Caki2 (cell line): ENCODE results near the gene DCP1A. TPM values are rescaled to one million over a fixed set of nuclear protein-coding genes. Genes with fewer than 3 reads are reported as not detected.
"Not testable (repeated sequence)": the region's sequence is repeated elsewhere in the genome, so short reads cannot be mapped to it uniquely, and the experiment has no call there.

Experiments used
- DNase-seq: peaks from one replicate; pipeline ENCODE4 v3.0.0-alpha.2; 2015; ENCODE audit warnings: low read depth
- in situ Hi-C: cut with HindIII; loops from 2 replicates; pipeline ENCODE4 v1.10.0; 2016; ENCODE audit warnings: low sequenced_read_pairs, low pct_unique_long_range_greater_than_20kb, mixed read lengths
- total RNA-seq: library from RNA; depleted of rRNA; stranded (reverse); fragments of >200 nt; shearing (Covaris generic); gene quantifications from 2 replicates; pipeline ENCODE4 v1.2.3, GENCODE V29; 2014; ENCODE audit warnings: low replicate concordance

The DCP1A gene
- total RNA-seq, 1 experiment from 2014 or later = 4.2 TPM

- in situ Hi-C loops = no loop called here
- DNase-seq = no peak
These were observed 10.0 kb downstream of the DCP1A start for GRCh38 chr3:53337167-53337940.

DNA sequence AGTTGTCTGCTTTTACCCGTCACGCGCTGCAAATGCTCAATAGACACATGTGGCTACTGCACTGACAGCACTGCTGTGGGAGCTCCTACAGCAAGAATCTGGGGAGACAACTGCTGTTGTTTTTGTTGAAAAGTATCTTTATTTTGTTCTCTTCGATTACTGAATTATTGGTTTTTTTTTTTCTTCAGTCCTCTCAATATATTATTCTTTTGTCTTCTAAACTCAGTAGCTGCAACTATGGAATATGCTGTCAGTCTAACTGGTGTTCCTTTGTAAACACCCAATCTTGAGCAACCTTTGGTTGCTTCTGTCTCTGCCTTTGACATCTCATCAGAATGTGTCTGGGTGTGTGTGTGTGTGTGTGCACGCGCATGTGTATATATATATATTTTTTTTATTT, 12.6 kb downstream of the DCP1A start:
- in situ Hi-C loops = no loop called here
- DNase-seq = no peak

DNA sequence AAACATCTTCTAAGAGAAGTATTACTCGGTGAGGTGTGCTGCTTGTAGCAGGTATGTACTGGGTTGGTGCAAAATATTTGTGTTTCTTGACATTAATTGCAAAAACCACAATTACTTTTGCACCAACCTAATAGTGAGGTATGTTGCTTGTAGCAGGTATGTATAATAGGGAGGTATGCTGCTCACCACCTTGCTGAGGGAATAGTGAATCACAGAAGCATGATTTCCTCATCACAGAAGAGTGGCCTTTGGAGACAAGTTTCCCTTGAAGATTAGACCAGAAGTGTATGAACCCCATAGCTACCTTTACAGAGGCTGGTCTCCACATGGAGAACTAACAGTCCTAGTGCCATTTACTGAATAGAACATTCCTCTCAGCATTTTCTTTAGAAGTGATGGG, 15.5 kb downstream of the DCP1A start:
- in situ Hi-C loops = no loop called here

GRCh38 chr3:53329897-53330296, 17.4 kb downstream of the DCP1A start:
- no peak for DNase-seq
- in situ Hi-C loops = no loop called here

More for the DNA sequence above, 15.5 kb downstream of the DCP1A start:
- no peak for DNase-seq

- in situ Hi-C loops = no loop called here
- DNase-seq = no peak
These were observed 18.6 kb downstream of the DCP1A start for GRCh38 chr3:53328746-53329145.

DNA sequence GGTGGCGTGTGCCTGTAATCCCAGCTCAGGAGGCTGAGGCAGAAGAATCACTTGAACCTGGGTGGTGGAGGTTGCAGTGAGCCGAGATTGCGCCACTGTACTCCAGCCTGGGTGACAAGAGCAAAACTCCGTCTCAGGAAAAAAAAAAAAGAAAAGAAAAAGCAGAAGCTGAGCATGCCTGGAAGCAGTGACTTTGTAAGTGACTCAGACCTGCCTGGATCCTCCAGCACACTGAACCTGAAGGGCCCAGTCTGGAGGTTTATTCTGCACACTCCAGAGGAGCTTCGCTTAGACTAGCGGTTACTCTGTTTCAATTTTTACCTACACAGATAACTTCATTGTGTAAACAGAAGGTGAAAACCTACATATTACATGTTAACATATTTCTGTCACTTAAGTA, 19.4 kb downstream of the DCP1A start:
- DNase-seq, in situ Hi-C loops: not testable (repeated sequence)

- DNase-seq = no peak
- in situ Hi-C loops = no loop called here
These were observed 23.2 kb downstream of the DCP1A start for GRCh38 chr3:53324105-53324504.

- no peak for DNase-seq
- in situ Hi-C loops = no loop called here
These were observed 26.6 kb downstream of the DCP1A start for GRCh38 chr3:53320697-53321096.

DNA sequence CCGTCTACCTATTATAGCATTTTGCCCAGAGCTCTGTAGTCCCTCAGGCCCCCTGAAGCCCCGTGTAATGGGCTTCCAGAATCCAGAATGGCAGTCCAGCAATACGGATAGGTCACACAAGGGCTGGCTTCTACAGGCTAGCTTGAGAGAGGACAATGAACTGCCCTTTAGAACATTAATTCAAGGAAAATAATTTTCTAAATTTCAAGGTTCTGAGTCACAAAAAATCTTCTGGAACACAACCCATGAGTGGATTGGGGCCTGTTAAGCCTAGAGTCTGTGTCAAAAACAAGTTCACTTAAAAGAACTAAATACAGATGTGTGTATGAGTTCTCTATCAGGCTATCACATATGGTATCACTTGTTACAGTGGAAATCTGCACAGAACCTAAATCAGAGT, 28.8 kb downstream of the DCP1A start:
- DNase-seq = no peak
- in situ Hi-C loops = no loop called here

DNA sequence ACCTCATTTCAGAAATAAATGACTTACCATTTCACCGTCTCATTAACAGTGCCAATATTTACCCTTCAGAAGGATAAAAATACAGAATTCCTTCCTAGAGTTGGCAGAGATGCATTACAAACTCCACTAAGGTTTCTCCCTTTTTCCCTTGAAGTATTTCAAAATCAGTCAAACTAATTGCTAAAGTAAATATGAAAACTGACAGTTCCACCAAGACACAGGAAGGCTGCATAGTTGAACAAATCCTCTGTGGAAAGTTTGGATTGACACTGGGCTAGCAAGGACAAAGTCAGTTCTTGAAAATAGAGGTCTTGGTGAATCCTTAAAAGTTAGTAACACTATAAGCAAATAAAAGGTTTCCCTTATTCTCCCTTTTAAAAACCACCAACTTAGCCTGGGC, 34.5 kb downstream of the DCP1A start:
- in situ Hi-C loops = no loop called here
- no peak for DNase-seq

- DNase-seq = no peak
- in situ Hi-C loops = no loop called here
These were observed 35.5 kb downstream of the DCP1A start for GRCh38 chr3:53311882-53312281.

- in situ Hi-C loops = no loop called here
- no peak for DNase-seq
These were observed 43.4 kb downstream of the DCP1A start for GRCh38 chr3:53303957-53304356.

GRCh38 chr3:53303549-53303948, 43.8 kb downstream of the DCP1A start:
- no peak for DNase-seq
- in situ Hi-C loops = no loop called here

GRCh38 chr3:53300826-53301225, 46.5 kb downstream of the DCP1A start:
- in situ Hi-C loops = no loop called here
- no peak for DNase-seq

GRCh38 chr3:53299611-53300023, 47.7 kb downstream of the DCP1A start:
- in situ Hi-C loops = not testable (repeated sequence)
- DNase-seq = peak; percentile 22

DNA sequence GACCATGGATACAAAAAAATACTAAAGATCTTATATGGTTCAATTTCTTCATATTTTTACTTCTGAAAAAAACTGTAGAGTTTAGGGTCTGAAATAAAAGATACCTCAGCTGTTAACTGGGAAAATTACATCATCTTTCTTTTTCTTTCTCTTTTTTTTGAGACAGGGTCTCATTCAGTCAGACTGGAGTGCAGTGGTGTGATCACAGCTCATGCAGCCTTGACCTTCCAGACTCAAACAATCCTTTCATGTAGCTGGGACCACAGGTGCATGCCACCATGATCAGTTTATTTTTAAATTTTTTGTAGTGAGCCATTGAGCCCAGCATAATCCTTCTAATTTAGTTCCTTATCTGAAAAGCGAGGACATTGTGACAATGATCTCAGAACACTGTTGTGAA, 51.9 kb downstream of the DCP1A start:
- in situ Hi-C loops = no loop called here
- no peak for DNase-seq

DNA sequence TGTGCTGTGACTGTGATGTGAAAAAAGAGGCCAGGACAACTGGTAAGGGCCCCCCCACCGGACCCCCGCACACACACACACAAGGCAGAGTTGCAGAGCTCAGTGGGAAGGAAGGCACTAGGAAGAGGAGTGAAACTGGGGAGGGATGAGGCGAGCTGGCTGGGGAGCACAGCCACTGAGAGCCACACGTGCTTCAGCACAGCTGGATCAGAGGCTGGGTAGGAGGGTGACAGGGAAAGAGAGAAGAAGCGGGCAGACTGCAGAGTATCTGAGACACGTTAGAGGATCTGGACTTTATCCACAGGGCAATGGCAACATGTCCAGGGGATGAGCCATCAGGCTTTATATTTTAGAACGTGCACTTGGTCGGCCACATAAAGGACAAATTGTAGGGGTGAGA, 53.5 kb downstream of the DCP1A start:
- no peak for DNase-seq
- in situ Hi-C loops = no loop called here

DNA sequence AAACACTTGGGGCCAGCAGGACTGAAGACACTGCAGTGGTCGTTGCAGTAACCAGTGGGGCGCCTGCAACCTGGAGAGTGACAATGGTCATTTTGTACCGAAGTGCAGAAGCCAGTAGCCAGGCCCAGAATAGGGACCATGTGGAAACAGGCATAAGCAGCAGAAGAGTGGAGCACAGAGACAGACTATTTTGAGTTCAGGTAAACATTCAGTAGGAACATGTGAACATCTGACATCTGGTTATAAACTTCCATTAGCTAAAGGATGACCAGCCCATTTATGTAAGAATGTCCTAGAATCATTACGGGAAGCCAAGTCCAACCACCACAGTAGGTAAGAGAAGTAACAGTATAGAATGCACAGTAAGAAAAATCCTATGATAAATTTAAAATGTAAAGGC, 59.1 kb downstream of the DCP1A start:
- in situ Hi-C loops = no loop called here

GRCh38 chr3:53287131-53287629, 60.2 kb downstream of the DCP1A start:
- DNase-seq = no peak
- in situ Hi-C loops = no loop called here

More for the DNA sequence above, 59.1 kb downstream of the DCP1A start:
- no peak for DNase-seq

DNA sequence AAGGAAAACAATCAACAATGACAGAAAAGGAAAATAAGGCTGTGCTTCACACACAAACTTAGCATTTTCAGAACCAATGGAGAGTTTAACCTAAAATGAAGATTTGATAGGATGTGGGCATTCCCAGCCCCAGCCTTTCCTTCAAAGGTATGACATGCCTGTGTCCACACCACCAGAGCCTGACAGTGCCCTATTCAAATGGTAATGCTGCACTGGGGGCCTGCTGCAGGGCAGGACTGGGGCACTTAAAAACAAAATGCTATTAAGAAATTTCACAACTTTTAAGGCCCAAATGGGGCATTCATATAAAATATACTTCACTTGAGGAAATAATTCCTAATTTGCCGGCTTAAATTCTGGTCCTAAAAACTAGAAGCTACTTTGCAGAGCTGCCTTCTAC, 60.6 kb downstream of the DCP1A start:
- DNase-seq = no peak
- in situ Hi-C loops = no loop called here
